NCI-H128 (cell line): Measurements from ENCODE around the gene PLEKHG4.

ENCODE experiments used
- DNase-seq: peaks from one replicate; lab custom pipeline; 2025; ENCODE audit not compliant: unreplicated experiment; lab: John Stamatoyannopoulos, UW

Gene PLEKHG4

DNA sequence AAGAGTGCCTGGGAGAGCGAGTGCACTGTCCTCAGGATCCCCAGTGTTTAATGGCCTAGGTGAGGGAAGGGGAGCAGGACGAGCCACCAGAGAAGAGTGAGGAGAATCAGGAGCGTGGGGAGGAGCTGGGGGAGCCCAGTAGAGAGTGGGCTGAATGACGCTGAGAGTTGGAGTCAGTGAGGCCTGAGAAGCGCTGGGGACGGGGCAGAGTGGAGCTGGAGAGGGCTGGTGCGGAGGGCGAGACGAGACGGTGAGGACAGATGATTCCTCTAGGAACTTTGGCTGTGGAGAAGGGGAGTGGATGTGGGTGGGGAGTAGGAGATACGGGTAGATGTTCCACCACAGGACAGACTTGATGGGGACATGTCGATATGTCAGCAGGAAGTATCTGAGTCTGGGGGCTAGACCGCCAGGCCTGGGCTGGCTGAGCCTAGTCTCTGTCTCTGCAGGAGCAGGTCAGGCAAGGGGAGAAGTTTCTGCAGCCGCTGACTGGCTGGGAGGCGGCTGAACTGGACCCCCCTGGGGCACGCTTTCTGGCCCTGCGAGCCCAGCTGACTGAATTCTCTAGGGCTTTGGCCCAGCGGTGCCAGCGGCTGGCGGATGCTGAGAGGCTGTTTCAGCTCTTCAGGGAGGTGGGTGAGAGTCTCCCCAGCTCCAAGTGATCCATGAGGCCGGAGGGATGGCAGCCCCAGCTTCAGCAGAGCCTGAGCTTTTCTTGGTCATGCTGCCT lies 4.7 kb downstream of the PLEKHG4 start:
- DNase-seq = no peak

DNA sequence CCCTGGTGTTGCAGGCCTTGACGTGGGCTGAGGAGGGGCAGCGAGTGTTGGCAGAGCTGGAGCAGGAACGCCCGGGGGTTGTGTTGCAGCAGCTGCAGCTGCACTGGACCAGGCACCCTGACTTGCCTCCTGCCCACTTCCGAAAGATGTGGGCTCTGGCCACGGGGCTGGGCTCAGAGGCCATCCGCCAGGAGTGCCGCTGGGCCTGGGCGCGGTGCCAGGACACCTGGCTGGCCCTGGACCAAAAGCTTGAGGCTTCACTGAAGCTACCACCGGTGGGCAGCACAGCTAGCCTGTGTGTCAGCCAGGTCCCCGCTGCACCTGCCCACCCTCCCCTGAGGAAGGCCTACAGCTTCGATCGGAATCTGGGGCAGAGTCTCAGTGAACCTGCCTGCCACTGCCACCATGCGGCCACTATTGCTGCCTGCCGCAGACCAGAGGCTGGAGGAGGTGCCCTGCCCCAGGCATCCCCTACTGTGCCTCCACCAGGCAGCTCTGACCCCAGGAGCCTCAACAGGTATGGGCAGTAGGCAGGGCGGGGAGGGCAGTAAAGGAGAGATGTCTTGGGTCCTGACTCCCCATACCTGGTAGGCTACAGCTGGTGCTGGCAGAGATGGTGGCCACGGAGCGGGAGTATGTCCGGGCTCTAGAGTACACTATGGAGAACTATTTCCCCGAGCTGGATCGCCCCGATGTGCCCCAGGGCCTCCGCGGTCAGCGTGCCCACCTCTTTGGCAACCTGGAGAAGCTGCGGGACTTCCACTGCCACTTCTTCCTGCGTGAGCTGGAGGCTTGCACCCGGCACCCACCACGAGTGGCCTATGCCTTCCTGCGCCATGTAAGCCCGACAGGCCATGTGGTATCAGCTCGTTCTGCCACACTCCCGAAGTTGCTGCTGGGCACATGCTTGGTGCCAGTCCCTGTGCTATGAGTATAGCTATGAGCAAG lies 5.6 kb downstream of the PLEKHG4 start:
- peak; percentile 11 for DNase-seq

DNA sequence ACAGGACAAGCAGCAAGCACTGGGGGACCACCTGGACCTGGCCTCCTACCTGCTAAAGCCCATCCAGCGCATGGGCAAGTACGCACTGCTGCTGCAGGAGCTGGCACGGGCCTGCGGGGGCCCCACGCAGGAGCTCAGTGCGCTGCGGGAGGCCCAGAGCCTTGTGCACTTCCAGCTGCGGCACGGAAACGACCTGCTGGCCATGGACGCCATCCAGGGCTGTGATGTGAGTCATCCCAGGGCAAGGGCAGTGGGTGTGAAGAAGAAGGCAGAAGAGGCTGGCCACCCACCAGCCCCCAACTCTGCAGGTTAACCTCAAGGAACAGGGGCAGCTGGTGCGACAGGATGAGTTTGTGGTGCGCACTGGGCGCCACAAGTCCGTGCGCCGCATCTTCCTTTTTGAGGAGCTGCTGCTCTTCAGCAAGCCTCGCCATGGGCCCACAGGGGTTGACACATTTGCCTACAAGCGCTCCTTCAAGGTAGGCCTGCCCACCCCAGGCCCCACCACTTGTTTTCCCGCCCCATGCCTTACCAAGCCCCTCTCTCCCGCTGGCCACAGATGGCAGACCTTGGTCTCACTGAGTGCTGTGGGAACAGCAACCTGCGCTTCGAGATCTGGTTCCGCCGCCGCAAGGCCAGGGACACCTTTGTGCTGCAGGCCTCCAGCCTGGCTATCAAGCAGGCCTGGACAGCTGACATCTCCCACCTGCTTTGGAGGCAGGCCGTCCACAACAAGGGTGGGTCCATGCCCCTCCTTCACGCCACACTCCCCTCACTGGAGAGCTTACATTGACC lies 7.3 kb downstream of the PLEKHG4 start:
- no peak for DNase-seq

DNA sequence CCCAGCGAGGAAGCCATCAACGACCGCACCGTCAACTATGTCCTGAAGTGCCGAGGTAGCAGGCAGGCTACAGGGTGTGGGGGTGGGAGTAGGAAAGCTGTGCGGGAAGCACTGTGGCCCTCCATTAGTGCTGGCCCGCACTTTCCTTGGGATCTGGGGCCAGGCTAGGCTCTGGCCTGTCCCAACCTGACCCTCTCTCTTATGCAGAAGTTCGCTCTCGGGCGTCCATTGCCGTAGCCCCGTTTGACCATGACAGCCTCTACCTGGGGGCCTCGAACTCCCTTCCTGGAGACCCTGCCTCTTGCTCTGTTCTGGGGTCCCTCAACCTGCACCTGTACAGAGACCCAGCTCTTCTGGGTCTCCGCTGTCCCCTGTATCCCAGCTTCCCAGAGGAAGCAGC lies 8.6 kb downstream of the PLEKHG4 start:
- DNase-seq = no peak

DNA sequence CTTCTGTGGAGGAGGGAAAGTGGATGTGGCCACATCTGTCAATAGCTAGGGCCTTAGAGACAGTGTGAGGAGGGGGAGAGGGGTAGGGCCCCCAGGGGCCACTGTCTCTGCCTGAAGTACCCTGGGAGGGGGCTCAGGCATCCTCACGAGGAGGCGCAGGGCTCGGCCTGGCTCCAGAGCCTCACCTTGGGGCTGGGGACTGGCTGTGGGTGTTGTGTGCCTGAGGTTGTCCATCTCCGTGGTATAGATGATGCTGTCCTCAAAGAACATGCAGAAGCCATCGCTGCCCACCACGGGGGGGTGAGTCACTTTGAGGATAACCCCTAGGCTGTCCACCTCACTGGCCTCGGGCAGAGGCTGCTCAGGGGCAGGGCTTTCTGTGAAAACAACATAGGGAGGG lies 12.1 kb downstream of the PLEKHG4 start:
- DNase-seq = no peak

DNA sequence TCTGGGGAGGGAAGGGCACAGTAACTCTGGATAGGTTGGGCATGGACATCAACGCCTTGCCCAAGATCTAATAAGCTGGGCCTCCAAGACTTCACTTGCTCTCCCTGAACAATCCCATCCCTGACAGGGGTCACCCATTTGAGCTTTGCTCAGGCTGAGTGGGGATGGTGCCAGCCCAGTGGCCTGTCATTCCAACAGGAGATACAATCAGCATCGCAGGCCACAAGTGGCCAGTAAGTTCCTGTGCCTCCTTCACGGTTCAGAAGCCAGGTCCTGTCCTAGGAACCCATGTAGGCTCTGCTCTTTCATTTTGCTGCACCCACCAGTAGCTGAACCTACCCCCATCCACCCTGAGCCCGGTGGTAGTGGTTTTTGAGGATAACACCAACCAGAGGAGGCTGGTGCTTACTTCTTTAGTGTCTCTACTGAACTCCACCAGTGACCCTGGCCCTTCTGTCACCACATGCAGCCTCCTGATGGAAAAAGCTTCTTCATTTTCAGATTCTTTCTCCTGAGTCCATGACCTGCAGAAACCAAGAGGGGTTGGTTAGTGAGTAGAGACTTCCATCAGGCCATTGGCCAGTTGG lies 14.9 kb downstream of the PLEKHG4 start:
- DNase-seq = no peak

DNA sequence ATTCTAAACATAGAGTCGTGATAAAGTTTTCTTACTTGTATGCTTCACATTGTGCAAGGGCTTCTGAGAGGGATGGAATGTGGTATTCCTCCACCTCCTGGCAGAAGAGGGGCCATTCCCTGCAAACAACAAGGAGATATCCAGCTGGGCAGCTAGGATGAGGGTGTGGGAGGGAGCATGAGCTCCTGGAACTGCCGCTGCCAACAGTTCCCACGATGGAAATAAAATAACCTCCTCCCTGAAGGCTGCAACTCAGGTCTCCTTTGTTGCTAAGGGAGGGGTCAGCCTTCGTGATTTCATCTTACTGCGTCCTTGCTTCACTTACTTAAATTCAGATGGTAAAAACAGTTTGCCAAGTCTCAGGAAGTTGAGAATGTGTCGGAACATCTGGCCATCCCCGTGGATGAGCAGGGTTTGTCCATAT lies 15.6 kb downstream of the PLEKHG4 start:
- DNase-seq = no peak

DNA sequence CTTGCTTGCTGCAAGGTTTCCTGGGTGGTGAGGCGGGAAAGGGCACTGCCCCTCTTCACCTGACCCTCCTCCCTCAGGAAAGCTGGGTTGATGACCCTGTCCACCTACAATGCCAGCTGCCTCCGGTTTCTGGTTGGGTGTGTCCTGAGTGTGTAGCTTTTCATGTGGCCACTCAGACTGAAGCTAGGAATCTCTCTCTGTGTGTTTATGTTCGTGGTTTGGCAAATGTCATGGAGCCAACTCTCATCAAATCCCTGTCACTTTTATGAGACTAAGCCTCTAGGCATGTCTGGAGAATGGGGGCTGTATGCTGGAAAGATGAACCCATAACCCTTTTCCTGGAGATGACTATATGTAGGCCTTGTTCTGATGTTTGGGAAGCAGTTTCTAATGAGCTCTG lies 17.1 kb downstream of the PLEKHG4 start:
- DNase-seq = no peak

DNA sequence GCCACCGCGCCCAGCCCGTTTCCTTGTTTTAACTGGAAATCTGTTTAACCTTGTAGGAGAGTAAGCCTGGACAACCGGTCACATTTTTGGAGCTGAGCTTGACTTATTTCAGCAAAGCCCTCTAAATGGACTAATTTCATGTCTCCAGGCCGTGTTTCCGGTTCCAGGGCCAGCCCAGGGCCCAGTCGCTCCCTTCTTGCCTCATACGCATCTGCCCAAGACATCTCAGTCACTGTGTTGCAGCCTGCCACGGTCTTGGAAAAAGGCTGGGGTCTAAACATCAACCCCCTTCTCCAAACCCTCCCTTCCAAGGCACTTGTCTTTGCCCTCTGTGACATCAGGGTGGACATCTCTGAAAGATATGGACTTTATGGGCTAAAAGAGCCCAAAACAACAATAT lies 18.9 kb downstream of the PLEKHG4 start:
- no peak for DNase-seq

DNA sequence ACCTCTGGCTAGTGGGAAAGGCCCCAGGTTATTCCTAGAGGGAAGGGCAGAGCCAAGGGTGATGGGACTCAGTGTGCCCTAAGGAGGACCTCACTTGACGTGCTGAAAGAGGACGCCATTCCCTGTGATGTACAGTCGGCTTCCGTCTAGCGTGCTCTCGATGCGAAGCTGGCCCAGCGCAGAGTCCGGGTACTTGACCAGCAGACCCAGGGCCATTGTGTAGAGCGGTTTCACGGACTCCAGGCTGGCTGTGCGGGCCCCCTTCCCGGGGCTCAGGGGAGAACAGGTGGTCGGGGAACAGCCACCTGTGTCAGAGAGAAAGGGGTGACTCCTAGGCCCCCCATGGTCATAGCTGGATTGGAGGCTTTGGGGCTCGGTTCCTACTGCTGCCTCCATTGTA lies 19.9 kb downstream of the PLEKHG4 start:
- DNase-seq = no peak

DNA sequence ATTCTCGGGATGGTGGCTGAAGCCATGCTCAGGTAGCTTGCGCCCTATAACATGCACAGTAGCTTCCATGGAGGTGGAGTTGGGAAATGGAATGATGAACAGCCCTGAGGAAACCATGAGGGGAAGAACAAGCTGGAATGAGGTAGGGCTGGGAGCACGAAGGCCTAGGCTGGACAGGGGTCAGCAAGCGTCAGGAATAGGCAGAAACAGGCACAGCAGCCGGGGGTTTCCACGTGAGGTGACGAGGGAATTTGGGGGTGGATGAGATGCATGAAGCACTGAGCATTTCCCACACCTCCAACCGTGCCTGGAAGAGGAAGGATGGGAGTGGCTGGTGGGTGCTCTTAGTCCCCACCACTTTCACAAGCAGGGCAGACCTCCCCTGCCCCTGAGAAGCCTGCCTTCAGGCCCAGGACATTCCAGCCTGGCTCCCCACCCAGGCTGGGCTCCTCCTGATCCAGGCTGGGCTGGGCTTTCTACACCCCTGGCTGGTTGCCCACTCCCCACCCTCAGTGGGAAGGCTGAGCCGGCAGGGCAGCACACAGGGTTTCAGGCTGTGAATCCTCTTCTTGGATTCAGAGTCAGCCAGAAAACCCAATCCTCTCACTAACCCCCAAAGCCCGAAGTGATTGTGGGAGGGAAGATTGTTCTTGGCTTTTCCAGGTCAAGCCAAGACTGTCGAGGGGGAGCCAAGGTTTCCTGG lies 21.9 kb downstream of the PLEKHG4 start:
- DNase-seq = no peak

DNA sequence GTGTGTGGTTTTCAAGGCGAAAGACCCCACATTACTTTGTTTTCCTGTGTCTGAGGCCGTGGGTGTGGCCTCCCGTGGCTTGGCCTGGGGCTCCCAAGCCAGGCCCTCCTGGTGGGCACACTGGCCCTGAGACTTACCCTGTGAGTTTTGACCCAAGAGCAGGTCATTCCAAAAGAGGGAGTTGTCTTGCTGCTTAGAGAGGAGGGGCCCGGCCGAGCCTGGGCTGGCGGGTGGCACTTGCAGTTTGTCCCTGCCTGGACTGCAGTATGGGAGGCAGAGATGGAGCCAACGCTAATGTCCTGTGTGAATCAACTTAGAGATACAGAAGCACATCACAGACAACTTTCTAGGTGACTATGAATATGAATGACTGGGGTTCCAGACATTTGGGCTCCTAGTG lies 22.7 kb downstream of the PLEKHG4 start:
- DNase-seq = no peak

DNA sequence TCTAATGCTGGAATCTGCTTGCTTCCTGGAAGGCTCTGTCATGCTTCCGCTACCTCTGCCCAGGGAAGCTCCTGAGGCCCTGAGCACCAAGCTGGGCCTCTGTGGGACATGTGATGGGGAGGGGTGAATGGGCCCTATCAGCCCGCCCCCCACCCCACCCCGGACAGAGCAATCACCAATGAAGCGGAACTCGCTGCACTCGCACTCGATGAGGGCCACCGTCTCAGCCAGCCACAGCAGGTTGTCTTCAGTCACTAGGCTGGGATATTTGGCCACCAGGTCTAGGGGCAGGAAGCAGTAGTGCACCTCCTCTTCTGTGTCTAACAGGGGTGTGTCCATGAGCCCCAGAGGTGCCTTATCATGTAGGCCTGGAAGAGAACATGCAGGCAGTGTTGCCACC lies 23.6 kb downstream of the PLEKHG4 start:
- no peak for DNase-seq

DNA sequence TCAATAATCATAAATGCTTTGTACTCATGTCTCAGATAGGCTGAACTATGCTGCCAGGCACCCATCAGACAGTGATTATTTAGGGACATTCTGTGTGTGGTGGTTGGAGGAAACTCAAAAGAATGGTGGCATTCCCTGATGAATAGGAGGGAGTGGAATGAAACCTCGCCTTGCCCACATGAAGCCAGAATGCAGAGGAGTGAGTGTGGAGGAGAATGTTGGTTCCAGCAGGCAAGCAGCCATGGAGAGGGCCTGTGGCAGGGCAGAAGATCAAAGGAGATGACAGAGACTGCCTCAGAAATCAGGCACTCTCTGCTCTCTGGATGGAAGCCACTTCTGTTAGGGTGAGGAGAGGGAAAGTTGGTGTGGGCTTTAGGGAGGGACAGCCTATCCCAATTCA lies 24.7 kb downstream of the PLEKHG4 start:
- DNase-seq = no peak

DNA sequence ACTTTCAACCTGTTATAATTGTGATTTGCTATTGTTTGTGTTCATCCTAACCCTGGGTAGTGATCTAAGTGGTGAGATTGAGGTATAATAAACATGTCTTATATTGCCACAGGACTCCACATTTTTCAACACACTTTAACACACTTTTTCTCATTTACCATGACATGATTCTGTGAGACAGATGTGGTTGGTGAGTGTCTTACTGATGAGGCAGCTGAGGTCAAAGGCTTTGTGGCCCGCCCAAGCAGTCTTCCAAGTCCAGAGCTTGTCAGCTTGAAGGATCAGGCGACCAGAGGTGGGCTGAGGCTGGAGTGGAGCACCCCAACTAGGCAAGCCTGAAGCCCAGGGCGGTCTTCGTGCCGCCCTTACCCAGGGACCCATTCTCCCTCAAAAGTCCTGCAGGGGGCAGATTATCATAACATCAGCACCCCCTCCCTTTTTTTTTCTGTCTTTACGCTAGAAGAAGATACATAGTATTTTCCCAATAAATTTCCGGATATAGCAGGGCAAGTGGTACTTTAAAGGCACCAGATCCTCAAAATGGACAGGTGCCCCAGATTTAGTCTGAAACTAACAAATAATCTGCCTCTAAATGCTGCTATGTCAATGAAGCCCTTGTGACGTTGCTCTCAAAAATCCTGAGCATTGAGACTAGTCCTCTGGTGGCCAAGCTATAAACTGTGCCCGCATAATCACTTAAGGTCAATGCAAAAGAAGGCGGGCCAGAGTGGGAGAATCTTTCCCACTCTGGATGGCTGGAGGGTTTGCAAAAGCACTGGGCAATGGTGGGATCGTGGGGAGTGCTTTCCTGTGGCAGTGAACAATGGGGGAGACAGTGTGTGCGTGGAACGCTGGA lies 26.1 kb downstream of the PLEKHG4 start:
- no peak for DNase-seq

DNA sequence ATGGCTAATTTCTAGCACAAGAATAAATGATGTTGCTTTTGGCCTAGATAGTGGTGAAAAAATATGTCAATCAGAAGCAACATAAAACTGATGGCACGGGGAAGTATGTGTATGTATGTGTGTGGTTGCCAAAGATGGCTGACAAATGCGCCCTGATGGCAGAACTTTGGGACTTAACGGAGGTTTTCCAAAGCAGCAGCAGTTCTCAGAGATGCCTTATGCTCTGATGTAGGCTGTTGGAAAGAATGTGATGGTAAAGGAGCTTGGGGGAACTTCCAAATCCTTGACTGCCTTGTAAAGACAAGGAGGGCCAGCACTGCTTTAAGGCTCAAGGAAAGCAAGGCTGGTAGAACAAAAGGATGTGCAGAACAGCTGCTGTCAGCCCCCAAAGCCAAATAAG lies 31.2 kb downstream of the PLEKHG4 start:
- DNase-seq = no peak

DNA sequence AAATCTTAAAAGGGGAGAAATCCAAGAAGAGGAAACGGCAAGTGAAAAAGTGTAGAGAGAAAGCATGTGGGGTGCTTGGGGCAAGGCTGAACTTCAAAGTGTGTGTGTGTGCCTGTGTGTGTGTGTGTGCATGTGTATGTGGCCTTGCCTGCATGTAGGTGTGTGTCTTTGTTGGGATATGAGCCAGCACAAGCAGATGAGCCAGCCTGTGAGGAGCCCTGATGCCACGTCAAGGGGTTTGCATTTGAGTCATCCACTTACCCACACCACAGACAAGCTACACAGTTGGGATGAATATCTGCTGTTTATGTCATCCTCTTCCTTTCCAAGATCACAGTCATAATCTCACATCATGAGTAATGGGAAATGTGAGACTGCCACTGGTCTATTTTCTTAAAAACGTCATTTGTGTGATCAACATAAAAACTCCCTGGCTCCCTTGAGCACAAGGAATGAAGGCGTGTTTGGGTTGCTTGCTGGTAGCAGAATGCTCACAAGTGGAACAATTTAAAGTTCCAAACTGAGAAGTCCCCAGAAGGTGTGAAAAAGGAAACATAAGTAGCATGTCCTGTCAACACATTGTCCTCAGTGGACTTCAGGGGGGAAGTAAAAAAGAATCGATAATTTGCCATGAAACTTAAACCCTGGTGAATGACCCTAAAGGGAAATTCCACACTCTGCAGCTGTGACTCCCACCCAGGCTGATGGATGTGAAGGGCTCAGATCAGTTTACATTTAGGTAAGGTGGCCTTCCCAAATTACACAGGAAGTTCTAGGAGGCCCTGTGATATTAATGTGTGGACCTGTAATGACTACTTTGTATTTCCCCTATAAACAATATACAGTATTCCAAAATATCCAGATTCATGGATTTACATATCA lies 32.5 kb downstream of the PLEKHG4 start:
- no peak for DNase-seq

DNA sequence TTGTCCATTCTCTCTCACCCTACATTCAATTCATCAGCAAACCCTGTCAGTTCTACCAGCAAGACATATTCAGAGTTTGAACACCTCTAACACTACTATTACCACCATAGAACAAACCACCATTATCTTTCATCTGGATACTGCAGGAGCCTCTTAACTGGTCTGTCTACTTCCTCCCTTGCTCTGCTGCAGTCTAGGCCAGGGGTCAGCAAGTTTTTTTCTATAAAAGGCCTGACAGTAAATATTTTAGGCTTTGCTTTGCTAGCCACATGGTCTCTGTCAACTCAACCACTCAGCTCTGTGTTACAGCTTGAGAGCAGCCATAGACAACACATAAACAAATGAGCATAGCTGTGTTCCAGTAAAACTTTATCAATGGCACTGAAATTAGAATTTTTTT lies 33.4 kb downstream of the PLEKHG4 start:
- DNase-seq = no peak

DNA sequence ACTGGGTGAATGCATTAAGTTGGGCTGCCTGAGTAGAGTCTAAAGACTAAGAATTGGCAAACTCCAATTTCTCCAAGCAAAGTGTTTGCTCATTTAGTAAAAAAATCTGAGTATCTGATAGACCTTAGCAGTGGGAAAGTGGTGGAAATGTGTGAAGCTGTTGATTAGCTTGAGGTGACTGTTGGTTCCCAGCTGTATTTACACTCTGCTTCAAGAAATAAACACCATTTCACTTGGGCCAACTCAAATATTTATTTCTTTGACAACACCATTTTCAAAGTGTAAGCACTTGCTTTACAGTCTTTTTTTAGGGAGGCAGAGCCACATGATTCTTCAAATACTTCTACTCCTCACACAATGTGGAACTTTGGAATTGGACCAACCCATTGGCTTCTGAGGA lies 38.5 kb downstream of the PLEKHG4 start:
- DNase-seq = no peak
